Caco-2 (cell line): ENCODE data around the gene GAREM1. TPM values are rescaled to one million over a fixed set of nuclear protein-coding genes. Genes with fewer than 3 reads are reported as not detected.
"Not testable (repeated sequence)": the region's sequence is repeated elsewhere in the genome, so short reads cannot be mapped to it uniquely, and the experiment has no call there.

Experiments used
- BruUV-seq: library from RNA; stranded (reverse); fragments of 400-500 nt; replicated peaks from 2 replicates; lab custom pipeline; 2021; lab: Mats Ljungman, UMichigan
- CTCF ChIA-PET: fragments of 300-600 bp; sonication (Branson Sonifier 250); formaldehyde crosslinking; loops from one replicate; lab custom pipeline; 2022; ENCODE audit warnings: antibody characterized with exemption; lab: Charles Lee
- POLR2A ChIA-PET: fragments of 300-600 bp; sonication (Branson Sonifier 250); formaldehyde crosslinking; loops from one replicate; lab custom pipeline; 2022; ENCODE audit warnings: antibody characterized with exemption; lab: Charles Lee
- DNase-seq, 2 experiments: peaks; one replicate each; pipeline versions ENCODE4 v3.0.0 to v3.0.0-alpha.2; 2020 to 2022
- H3K27me3 ChIP-seq: replicated peaks from 2 replicates; pipeline ENCODE4 v1.6.0; 2011; ENCODE audit warnings: low read length; ENCODE audit not compliant: control insufficient read depth, insufficient read depth
- H3K36me3 ChIP-seq: 2 replicates; pipeline ENCODE4 v1.5.1; 2011; ENCODE audit warnings: low read length; ENCODE audit not compliant: control insufficient read depth, insufficient read depth
- H3K4me1 ChIP-seq: fragments of 250-450 bp; sonication (Bioruptor Pico); 2 replicates; pipeline ENCODE4 v1.5.1; 2020; ENCODE audit warnings: mild to moderate bottlenecking
- H3K4me3 ChIP-seq: 2 replicates; pipeline ENCODE4 v1.5.1; 2011; ENCODE audit warnings: low read depth, mild to moderate bottlenecking, control low read depth, low read length
- H3K9me3 ChIP-seq: fragments of 250-450 bp; sonication (Bioruptor Pico); 2 replicates; pipeline ENCODE4 v1.5.1; 2020; ENCODE audit warnings: mild to moderate bottlenecking, moderate library complexity
- H3K27ac Mint-ChIP-seq: one replicate; pipeline ENCODE4 v1.8.0; 2022; ENCODE audit warnings: mixed read lengths; ENCODE audit not compliant: unreplicated experiment
- H3K27me3 Mint-ChIP-seq: one replicate; pipeline ENCODE4 v1.8.0; 2022; ENCODE audit warnings: mixed read lengths; ENCODE audit not compliant: insufficient read depth, unreplicated experiment
- H3K36me3 Mint-ChIP-seq: one replicate; pipeline ENCODE4 v1.8.0; 2022; ENCODE audit warnings: mild to moderate bottlenecking, mixed read lengths; ENCODE audit not compliant: insufficient read depth, unreplicated experiment
- H3K4me1 Mint-ChIP-seq: one replicate; pipeline ENCODE4 v1.8.0; 2022; ENCODE audit warnings: low read depth, mixed read lengths; ENCODE audit not compliant: unreplicated experiment
- H3K4me3 Mint-ChIP-seq: one replicate; pipeline ENCODE4 v1.8.0; 2022; ENCODE audit warnings: mild to moderate bottlenecking, moderate library complexity, mixed read lengths; ENCODE audit not compliant: unreplicated experiment
- H3K9me3 Mint-ChIP-seq: one replicate; pipeline ENCODE4 v1.8.0; 2022; ENCODE audit warnings: mixed read lengths; ENCODE audit not compliant: unreplicated experiment
- intact Hi-C: fragments of 100-400 bp; cut with micrococcal nuclease; formaldehyde crosslinking; loops from one replicate; pipeline ENCODE4 v1.10.0; 2022; ENCODE audit not compliant: unreplicated experiment
- total RNA-seq: library from RNA; stranded (reverse); gene quantifications from 2 replicates; pipeline ENCODE4 v1.2.3, GENCODE V29; 2022
- TF ChIP-seq, protein P1 (sequence below), 2 experiments: fragments of 200-600 bp in 1 of 2; IDR thresholded peaks; 1 replicate in 1 of 2; 2 replicates in 1 of 2; pipeline versions ENCODE4 v1.5.1 to v1.8.0; 2011 to 2022; ENCODE audit warnings: antibody characterized with exemption in 1 of 2, control low read depth in 1 of 2, inconsistent platforms in 1 of 2, low read depth in 1 of 2, low read length in 1 of 2, mild to moderate bottlenecking in 1 of 2, moderate library complexity in 1 of 2; ENCODE audit not compliant: insufficient read depth in 1 of 2, severe bottlenecking in 1 of 2, unreplicated experiment in 1 of 2

GAREM1 gene
- total RNA-seq, 1 experiment from 2014 or later = 0.50 TPM

DNA sequence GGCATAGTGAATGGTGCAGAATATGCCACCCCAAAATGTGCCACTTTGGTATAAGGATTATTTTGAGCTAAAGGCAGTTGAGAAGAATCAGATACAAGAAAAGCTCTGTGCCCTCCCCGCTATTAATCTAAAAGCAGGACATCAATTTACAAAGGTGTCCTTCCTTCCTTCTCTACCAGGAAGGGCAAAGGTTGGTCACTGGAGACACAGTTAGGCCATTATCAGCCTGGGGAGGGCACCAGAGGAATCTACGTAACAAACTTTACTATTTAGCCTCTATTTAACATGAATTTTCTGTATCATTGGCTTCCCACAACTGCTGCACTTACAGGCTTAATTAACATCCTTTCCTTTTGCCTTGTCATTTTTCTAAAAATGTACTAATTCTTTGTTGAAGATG lies 228.3 kb downstream of the GAREM1 start:
- BruUV-seq = no TSS peak
- ChIA-PET POLR2A (no interaction called here), CTCF (no interaction called here)
- H3K4me3 ChIP-seq = no peak overlapping the region
- no peaks in the 10 kb centered on the region for H3K4me1 ChIP-seq
- peaks cover 2% of the 10 kb centered on the region for H3K27me3 Mint-ChIP-seq
- no peak for DNase-seq
- intact Hi-C loops = no loop called here
- no peak overlapping the region for H3K27ac Mint-ChIP-seq
- H3K9me3 Mint-ChIP-seq = no peaks in the 10 kb centered on the region
- no peaks in the 10 kb centered on the region for H3K36me3 Mint-ChIP-seq
- H3K9me3 ChIP-seq = no peaks in the 10 kb centered on the region
- H3K36me3 ChIP-seq = no peaks in the 10 kb centered on the region
- TF ChIP-seq, protein P1, sequence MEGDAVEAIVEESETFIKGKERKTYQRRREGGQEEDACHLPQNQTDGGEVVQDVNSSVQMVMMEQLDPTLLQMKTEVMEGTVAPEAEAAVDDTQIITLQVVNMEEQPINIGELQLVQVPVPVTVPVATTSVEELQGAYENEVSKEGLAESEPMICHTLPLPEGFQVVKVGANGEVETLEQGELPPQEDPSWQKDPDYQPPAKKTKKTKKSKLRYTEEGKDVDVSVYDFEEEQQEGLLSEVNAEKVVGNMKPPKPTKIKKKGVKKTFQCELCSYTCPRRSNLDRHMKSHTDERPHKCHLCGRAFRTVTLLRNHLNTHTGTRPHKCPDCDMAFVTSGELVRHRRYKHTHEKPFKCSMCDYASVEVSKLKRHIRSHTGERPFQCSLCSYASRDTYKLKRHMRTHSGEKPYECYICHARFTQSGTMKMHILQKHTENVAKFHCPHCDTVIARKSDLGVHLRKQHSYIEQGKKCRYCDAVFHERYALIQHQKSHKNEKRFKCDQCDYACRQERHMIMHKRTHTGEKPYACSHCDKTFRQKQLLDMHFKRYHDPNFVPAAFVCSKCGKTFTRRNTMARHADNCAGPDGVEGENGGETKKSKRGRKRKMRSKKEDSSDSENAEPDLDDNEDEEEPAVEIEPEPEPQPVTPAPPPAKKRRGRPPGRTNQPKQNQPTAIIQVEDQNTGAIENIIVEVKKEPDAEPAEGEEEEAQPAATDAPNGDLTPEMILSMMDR (IDR thresholded peaks at IDR 0.05; ENCODE audit: insufficient read depth in 1 of 2, low read depth in 1 of 2, low read length in 1 of 2, severe bottlenecking in 1 of 2, unreplicated experiment in 1 of 2) = no peak
- H3K27me3 ChIP-seq = no peaks in the 10 kb centered on the region
- H3K4me1 Mint-ChIP-seq = no peaks in the 10 kb centered on the region
- H3K4me3 Mint-ChIP-seq = no peak overlapping the region

DNA sequence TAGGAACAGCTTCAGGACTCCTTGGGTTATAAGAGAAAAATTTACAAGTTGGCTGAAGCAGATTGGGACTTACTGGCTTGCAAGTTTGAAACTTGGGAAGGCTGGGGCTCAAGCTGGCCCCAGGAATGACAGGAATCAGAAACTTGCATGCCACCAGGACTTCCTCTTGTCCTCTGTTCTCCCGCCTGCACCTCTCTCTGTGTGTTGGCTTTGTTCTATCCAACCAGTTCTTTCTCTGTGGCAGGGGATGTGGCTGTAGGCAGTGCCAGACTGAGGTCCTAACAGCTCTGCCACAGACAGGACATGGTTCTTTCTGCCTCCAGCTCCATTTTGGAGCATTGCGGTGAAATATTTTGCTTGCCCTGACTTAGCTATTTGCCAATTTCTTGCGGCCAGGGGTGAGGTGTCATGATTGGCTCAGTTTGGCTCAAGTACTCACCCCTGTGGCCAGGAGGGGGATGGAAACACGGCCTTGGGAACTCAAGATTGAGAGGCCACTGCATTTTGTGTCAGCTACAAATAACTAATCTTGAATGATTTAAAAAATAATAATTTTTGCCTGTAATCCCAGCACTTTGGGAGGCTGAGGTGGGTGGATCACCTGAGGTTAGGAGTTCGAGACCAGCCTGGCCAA lies 231.9 kb downstream of the GAREM1 start:
- no peaks in the 10 kb centered on the region for H3K9me3 ChIP-seq
- no TSS peak for BruUV-seq
- H3K36me3 ChIP-seq = no peaks in the 10 kb centered on the region
- H3K4me3 ChIP-seq = no peak overlapping the region
- TF ChIP-seq, protein P1 (IDR thresholded peaks at IDR 0.05; ENCODE audit: insufficient read depth in 1 of 2, low read depth in 1 of 2, low read length in 1 of 2, severe bottlenecking in 1 of 2, unreplicated experiment in 1 of 2) = no peak
- Mint-ChIP-seq H3K4me1 (no peaks in the 10 kb centered on the region), H3K4me3 (no peak overlapping the region), H3K9me3 (no peaks in the 10 kb centered on the region), H3K27me3 (peaks cover 2% of the 10 kb centered on the region), H3K27ac (no peak overlapping the region), H3K36me3 (no peaks in the 10 kb centered on the region)
- intact Hi-C loops = loop anchor here (1.0 kb wide), 1 partner anchor 80 kb away; no protein-coding TSS in a partner anchor
- H3K4me1 ChIP-seq = no peaks in the 10 kb centered on the region
- ChIA-PET POLR2A (no interaction called here), CTCF (interaction anchor here (1.6 kb wide), 1 partner anchor 81 kb away, joined by 15 read pairs; no protein-coding TSS in a partner anchor)
- DNase-seq = peak in 1 of 2 experiments; percentile 6
- H3K27me3 ChIP-seq = no peaks in the 10 kb centered on the region

DNA sequence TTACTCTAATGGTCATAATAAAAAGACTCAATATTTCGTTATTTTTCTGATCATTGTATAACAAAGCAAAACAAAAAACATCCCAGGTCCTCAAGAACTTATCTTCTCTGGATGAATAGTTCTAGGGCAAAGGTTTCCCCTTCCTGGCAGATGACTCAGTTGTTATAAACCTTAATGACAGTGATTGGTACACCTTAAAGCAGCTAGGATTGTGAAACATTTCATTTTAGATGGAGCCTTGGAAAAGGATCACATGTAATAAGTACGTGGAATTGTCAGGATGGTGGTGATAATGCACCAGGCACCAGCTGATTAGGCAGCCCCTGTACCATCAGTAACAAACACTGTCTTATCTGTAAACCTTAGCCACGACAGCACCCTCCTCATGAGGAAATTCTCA lies 233.6 kb downstream of the GAREM1 start:
- H3K27ac Mint-ChIP-seq = no peak overlapping the region
- TF ChIP-seq, protein P1 (IDR thresholded peaks at IDR 0.05; ENCODE audit: insufficient read depth in 1 of 2, low read depth in 1 of 2, low read length in 1 of 2, severe bottlenecking in 1 of 2, unreplicated experiment in 1 of 2) = no peak
- no TSS peak for BruUV-seq
- H3K9me3 ChIP-seq = no peaks in the 10 kb centered on the region
- peaks cover 2% of the 10 kb centered on the region for H3K27me3 Mint-ChIP-seq
- no peaks in the 10 kb centered on the region for H3K9me3 Mint-ChIP-seq
- no peaks in the 10 kb centered on the region for H3K4me1 ChIP-seq
- H3K27me3 ChIP-seq = no peaks in the 10 kb centered on the region
- DNase-seq = no peak
- ChIA-PET CTCF (no interaction called here), POLR2A (no interaction called here)
- no peaks in the 10 kb centered on the region for H3K4me1 Mint-ChIP-seq
- no peak overlapping the region for H3K4me3 Mint-ChIP-seq
- intact Hi-C loops = no loop called here
- H3K36me3 ChIP-seq = no peaks in the 10 kb centered on the region
- no peak overlapping the region for H3K4me3 ChIP-seq
- no peaks in the 10 kb centered on the region for H3K36me3 Mint-ChIP-seq

DNA sequence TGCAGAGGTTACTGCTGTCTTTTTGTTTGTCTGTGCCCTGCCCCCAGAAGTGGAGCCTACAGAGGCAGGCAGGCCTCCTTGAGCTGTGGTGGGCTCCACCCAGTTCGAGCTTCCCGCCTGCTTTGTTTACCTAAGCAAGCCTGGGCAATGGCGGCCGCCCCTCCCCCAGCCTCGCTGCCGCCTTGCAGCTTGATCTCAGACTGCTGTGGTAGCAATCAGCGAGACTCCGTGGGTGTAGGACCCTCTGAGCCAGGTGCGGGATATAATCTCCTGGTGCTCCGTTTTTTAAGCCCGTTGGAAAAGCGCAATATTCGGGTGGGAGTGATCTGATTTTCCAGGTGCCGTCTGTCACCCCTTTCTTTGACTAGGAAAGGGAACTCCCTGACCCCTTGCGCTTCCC lies 237.3 kb downstream of the GAREM1 start:
- intact Hi-C loops, H3K4me3 Mint-ChIP-seq, H3K27me3 Mint-ChIP-seq, H3K9me3 Mint-ChIP-seq, CTCF ChIA-PET, BruUV-seq, H3K27ac Mint-ChIP-seq, H3K36me3 ChIP-seq, H3K4me1 ChIP-seq, H3K36me3 Mint-ChIP-seq, H3K27me3 ChIP-seq, DNase-seq, POLR2A ChIA-PET, H3K9me3 ChIP-seq, H3K4me1 Mint-ChIP-seq, H3K4me3 ChIP-seq: not testable (repeated sequence)
